Fibroblast of mammary gland (primary cell): ENCODE results near the gene MZB1.
"Not testable (repeated sequence)": the region's sequence is repeated elsewhere in the genome, so short reads cannot be mapped to it uniquely, and the experiment has no call there.

Experiments
- DNase-seq: peaks from one replicate; pipeline ENCODE4 v3.0.0-alpha.2; 2010; ENCODE audit warnings: low read depth
- H3K4me3 ChIP-seq: 2 replicates; pipeline ENCODE4 v1.5.1; 2011; ENCODE audit warnings: low read depth, mild to moderate bottlenecking, low read length, moderate library complexity; ENCODE audit not compliant: control insufficient read depth
- CTCF ChIP-seq: conservative IDR thresholded peaks from 2 replicates; pipeline ENCODE4 v1.5.1; 2011; ENCODE audit warnings: low read depth, low read length, inconsistent platforms; ENCODE audit not compliant: control insufficient read depth, insufficient read depth

Gene MZB1

DNA sequence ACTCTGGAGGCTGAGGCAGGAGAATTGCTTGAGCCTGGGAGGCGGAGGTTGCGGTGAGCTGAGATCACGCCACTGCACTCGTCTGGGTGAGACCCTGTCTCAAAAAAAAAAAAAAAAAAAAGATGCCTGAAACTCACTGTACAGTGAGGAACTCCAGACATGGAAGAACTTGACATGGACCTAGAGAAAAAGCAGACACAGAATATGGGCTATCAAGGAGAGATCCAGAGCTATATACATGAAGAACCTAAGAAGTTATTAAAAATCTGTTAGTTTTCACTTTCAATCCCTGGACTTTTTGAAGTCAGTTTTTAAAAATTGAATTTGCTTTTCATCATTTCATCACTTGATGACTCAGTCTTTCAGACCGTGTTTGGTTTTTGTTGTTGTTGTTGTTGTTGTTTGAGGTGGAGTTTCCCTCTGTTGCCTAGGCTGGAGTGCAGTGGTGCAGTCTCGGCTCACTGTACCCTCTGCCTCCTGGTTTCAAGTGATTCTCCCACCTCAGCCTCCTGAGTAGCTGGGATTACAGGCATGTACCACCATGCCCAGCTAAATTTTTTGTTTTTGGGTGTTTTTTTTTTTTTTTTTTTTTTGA lies 27.8 kb downstream of the MZB1 start:
- no peak for DNase-seq
- no peak overlapping the region for H3K4me3 ChIP-seq
- no peak for TF ChIP-seq CTCF

DNA sequence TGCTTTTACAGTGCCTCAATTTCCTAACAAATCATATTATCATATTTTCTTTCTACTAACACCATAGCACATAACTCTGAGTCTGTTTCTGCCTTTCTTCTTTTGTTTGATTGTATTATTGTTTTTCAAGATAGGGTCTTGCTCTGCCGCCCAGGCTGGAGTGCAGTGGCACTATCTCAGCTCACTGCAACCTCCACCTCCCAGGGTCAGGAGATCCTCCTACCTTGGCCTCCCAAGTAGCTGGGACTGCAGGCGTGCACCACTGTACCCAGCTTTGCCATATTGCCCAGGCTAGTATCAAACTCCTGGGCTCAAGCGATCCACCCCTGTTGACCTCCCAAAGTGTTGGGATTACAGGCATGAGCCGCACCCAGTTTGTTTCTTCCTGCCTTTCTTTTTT lies 29.3 kb downstream of the MZB1 start:
- no peak for TF ChIP-seq CTCF

GRCh38 chr5:139358064-139358463 lies 31.6 kb downstream of the MZB1 start:
- TF ChIP-seq CTCF = no peak
- DNase-seq = no peak
- no peak overlapping the region for H3K4me3 ChIP-seq

More for the DNA sequence above, 29.3 kb downstream of the MZB1 start:
- no peak for DNase-seq
- H3K4me3 ChIP-seq = no peak overlapping the region

GRCh38 chr5:139355900-139356299 lies 33.8 kb downstream of the MZB1 start:
- not testable (repeated sequence) for DNase-seq, H3K4me3 ChIP-seq

GRCh38 chr5:139354186-139354585 lies 35.5 kb downstream of the MZB1 start:
- no peak for DNase-seq
- TF ChIP-seq CTCF = no peak
- no peak overlapping the region for H3K4me3 ChIP-seq

DNA sequence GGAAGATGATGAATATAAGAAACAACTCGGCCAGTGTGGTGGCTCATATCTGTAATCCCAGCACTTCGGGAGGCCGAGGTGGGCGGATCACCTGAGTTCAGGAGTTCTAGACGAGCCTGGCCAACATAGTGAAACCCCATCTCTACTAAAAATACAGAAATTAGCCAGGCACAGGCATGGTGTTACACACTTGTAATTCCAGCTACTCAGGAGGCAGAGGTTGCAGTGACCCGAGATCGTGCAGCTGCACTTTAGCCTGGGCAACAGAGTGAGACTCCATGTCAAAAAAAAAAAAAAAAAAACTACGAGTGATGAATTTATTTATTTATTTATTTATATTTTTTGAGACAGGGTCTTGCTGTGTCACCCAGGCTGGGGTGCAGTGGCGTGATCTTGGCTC lies 41.9 kb downstream of the MZB1 start:
- not testable (repeated sequence) for H3K4me3 ChIP-seq, DNase-seq

DNA sequence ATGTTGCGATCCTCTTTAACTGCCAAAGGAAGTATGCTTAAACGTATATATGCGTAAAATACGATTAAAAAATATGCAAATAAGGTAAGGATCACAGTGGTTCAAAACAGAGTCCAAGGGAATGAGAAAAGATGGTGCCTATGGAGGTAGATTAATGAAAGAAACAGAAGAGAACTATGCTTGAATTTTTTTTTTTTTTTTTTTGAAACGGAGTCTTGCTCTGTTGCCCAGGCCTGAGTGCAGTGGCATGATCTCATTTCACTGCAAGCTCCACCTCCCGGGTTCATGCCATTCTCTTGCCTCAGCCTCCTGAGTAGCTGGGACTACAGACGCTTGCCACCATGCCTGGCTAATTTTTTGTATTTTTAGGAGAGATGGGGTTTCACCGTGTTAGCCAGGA lies 44.3 kb downstream of the MZB1 start:
- DNase-seq, H3K4me3 ChIP-seq: not testable (repeated sequence)

DNA sequence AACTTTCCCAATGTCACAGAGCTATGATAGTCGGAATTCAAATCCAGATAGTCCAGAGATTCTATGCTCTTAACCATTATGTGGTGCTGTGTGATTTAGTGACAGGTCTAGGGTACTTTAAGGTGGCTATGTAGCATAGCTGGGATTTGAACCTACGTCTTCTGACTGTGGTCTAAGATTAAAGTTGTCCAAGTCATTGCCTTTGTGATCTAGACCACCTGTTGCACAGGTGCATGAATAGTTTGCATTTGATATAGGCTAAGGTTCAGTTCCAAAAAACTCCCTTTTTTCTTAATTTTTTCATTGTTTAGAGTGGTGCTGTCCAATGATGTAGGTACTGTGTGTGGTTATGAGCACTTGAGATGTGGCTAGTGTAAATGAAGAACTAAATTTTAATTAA lies 45.5 kb downstream of the MZB1 start:
- TF ChIP-seq CTCF = no peak
- DNase-seq = no peak
- H3K4me3 ChIP-seq = no peak overlapping the region
